Measurements from ENCODE around the gene TMEM203. TPM values are rescaled to one million over a fixed set of nuclear protein-coding genes. Genes with fewer than 3 reads are reported as not detected.

The TMEM203 gene
- total and polyA plus RNA-seq, 2 of the 13 experiments (the other 11 are each of a cell fraction or from before 2014, with no cell fraction given): 23.4 to 36.7 TPM

DNA sequence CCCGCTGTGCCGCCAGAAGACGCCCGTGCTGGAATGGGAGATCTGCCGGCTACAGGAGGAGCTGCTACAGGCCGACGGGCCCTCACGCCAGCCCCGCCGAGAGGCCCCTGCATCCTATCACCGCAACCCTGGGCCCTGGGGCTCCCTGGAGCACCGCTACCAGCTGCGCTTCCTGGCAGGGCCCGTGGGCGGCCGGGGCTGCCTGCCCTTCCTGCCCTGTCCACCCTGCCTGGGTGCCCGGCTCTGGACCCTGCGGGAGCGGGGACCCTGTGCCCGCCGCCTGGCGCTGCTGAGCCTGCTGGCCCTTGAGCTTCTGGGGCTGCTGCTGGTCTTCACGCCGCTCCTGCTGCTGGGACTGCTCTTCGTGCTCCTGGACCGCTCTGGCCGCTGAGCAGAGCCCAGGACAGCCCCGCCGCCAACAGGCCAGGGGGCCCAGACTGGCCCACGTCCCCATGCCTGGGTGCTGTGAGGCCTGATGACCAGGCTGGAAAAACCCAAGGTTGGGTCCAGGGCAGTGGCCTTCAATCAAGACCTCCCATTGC lies 12.8 kb upstream of the TMEM203 start (continued):
- TF ChIP-seq, protein P1, sequence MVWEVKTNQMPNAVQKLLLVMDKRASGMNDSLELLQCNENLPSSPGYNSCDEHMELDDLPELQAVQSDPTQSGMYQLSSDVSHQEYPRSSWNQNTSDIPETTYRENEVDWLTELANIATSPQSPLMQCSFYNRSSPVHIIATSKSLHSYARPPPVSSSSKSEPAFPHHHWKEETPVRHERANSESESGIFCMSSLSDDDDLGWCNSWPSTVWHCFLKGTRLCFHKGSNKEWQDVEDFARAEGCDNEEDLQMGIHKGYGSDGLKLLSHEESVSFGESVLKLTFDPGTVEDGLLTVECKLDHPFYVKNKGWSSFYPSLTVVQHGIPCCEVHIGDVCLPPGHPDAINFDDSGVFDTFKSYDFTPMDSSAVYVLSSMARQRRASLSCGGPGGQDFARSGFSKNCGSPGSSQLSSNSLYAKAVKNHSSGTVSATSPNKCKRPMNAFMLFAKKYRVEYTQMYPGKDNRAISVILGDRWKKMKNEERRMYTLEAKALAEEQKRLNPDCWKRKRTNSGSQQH (CRISPR knock-in tag; IDR thresholded peaks at IDR 0.05; ENCODE audit: low read depth): no peak
- TF ChIP-seq CC2D1A (CRISPR knock-in tag; IDR thresholded peaks at IDR 0.05) (no peak), FIP1L1 (IDR thresholded peaks at IDR 0.05; ENCODE audit: borderline replicate concordance, insufficient read depth, low read depth, low read length) (no peak), IRX3 (CRISPR knock-in tag; IDR thresholded peaks at IDR 0.05; ENCODE audit: borderline replicate concordance, low read depth) (no peak), RAD21 (CRISPR knock-in tag; IDR thresholded peaks at IDR 0.05) (no peak), DMAP1 (CRISPR knock-in tag; IDR thresholded peaks at IDR 0.05) (no peak), ZNF225 (CRISPR knock-in tag; IDR thresholded peaks at IDR 0.05) (0 out of 2 replicates have a peak, but pooled peaks have one; percentile 49), ZBTB38 (CRISPR knock-in tag; IDR thresholded peaks at IDR 0.05) (peak; percentile 24; the same call in 1 of the 2 replicates), NFKBIZ (CRISPR knock-in tag; IDR thresholded peaks at IDR 0.05) (no peak), TAF1 (CRISPR knock-in tag; IDR thresholded peaks at IDR 0.05) (no peak), ZNF616 (CRISPR knock-in tag; IDR thresholded peaks at IDR 0.05; ENCODE audit: low read depth) (no peak), POLR2AphosphoS2 (IDR thresholded peaks at IDR 0.05; ENCODE audit: low read depth, low read length) (no peak), ZNF644 (CRISPR knock-in tag; IDR thresholded peaks at IDR 0.05; ENCODE audit: low read depth) (no peak), YY1 (IDR thresholded peaks at IDR 0.05; ENCODE audit: insufficient read depth, insufficient replicate concordance, low read depth, low read length) (no peak)
- TF ChIP-seq, protein P2, sequence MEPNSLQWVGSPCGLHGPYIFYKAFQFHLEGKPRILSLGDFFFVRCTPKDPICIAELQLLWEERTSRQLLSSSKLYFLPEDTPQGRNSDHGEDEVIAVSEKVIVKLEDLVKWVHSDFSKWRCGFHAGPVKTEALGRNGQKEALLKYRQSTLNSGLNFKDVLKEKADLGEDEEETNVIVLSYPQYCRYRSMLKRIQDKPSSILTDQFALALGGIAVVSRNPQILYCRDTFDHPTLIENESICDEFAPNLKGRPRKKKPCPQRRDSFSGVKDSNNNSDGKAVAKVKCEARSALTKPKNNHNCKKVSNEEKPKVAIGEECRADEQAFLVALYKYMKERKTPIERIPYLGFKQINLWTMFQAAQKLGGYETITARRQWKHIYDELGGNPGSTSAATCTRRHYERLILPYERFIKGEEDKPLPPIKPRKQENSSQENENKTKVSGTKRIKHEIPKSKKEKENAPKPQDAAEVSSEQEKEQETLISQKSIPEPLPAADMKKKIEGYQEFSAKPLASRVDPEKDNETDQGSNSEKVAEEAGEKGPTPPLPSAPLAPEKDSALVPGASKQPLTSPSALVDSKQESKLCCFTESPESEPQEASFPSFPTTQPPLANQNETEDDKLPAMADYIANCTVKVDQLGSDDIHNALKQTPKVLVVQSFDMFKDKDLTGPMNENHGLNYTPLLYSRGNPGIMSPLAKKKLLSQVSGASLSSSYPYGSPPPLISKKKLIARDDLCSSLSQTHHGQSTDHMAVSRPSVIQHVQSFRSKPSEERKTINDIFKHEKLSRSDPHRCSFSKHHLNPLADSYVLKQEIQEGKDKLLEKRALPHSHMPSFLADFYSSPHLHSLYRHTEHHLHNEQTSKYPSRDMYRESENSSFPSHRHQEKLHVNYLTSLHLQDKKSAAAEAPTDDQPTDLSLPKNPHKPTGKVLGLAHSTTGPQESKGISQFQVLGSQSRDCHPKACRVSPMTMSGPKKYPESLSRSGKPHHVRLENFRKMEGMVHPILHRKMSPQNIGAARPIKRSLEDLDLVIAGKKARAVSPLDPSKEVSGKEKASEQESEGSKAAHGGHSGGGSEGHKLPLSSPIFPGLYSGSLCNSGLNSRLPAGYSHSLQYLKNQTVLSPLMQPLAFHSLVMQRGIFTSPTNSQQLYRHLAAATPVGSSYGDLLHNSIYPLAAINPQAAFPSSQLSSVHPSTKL (CRISPR knock-in tag; IDR thresholded peaks at IDR 0.05): no peak
- TF ChIP-seq, protein P3, sequence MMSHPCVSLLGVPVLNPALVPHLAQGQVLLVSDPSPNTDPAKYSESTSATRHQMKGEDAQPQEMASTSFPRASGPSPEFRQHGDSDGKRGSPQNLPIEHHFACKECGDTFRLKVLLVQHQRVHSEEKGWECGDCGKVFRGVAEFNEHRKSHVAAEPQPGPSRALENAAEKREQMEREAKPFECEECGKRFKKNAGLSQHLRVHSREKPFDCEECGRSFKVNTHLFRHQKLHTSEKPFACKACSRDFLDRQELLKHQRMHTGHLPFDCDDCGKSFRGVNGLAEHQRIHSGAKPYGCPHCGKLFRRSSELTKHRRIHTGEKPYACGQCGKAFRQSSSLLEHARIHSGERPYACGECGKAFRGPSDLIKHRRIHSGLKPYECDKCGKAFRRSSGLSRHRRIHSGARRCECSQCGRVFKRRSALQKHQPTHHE (CRISPR knock-in tag; IDR thresholded peaks at IDR 0.05; ENCODE audit: borderline replicate concordance): no peak
- TF ChIP-seq, protein P4, sequence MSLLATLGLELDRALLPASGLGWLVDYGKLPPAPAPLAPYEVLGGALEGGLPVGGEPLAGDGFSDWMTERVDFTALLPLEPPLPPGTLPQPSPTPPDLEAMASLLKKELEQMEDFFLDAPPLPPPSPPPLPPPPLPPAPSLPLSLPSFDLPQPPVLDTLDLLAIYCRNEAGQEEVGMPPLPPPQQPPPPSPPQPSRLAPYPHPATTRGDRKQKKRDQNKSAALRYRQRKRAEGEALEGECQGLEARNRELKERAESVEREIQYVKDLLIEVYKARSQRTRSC (CRISPR knock-in tag; IDR thresholded peaks at IDR 0.05; ENCODE audit: low read depth): no peak
- TF ChIP-seq, protein P5, sequence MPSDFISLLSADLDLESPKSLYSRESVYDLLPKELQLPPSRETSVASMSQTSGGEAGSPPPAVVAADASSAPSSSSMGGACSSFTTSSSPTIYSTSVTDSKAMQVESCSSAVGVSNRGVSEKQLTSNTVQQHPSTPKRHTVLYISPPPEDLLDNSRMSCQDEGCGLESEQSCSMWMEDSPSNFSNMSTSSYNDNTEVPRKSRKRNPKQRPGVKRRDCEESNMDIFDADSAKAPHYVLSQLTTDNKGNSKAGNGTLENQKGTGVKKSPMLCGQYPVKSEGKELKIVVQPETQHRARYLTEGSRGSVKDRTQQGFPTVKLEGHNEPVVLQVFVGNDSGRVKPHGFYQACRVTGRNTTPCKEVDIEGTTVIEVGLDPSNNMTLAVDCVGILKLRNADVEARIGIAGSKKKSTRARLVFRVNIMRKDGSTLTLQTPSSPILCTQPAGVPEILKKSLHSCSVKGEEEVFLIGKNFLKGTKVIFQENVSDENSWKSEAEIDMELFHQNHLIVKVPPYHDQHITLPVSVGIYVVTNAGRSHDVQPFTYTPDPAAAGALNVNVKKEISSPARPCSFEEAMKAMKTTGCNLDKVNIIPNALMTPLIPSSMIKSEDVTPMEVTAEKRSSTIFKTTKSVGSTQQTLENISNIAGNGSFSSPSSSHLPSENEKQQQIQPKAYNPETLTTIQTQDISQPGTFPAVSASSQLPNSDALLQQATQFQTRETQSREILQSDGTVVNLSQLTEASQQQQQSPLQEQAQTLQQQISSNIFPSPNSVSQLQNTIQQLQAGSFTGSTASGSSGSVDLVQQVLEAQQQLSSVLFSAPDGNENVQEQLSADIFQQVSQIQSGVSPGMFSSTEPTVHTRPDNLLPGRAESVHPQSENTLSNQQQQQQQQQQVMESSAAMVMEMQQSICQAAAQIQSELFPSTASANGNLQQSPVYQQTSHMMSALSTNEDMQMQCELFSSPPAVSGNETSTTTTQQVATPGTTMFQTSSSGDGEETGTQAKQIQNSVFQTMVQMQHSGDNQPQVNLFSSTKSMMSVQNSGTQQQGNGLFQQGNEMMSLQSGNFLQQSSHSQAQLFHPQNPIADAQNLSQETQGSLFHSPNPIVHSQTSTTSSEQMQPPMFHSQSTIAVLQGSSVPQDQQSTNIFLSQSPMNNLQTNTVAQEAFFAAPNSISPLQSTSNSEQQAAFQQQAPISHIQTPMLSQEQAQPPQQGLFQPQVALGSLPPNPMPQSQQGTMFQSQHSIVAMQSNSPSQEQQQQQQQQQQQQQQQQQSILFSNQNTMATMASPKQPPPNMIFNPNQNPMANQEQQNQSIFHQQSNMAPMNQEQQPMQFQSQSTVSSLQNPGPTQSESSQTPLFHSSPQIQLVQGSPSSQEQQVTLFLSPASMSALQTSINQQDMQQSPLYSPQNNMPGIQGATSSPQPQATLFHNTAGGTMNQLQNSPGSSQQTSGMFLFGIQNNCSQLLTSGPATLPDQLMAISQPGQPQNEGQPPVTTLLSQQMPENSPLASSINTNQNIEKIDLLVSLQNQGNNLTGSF (CRISPR knock-in tag; IDR thresholded peaks at IDR 0.05): no peak
